HG03432 (cell line): ENCODE measurements around the gene HIVEP2.
A peak's percentile ranks its signal among the peaks of the same experiment; 100 is the strongest.

Source experiments
- ATAC-seq: cut with Tn5 transposase; IDR thresholded peaks from one replicate; pipeline ENCODE4 v1.9.1; 2021; ENCODE audit warnings: mild to moderate bottlenecking, moderate library complexity; ENCODE audit not compliant: unreplicated experiment

Gene HIVEP2

DNA sequence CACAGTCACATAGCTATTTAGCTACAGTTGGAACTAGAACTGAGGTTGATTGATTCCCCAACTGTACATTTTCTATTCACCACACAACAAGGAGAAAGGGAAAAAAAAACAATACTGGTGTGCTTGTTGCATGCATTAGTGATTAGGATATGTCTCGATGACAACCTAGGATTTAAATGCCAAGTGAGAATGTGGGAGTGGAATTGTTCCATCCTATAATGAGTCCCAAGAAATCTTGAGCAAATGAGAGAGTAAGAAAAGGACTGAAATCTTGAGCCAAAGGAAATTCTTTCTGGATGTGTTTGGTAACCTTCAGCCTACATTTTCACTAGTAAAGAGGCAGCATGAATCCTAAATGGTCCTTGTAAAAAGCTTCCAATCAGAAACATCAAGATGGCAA lies 232.7 kb downstream of the HIVEP2 start:
- no peak for ATAC-seq

DNA sequence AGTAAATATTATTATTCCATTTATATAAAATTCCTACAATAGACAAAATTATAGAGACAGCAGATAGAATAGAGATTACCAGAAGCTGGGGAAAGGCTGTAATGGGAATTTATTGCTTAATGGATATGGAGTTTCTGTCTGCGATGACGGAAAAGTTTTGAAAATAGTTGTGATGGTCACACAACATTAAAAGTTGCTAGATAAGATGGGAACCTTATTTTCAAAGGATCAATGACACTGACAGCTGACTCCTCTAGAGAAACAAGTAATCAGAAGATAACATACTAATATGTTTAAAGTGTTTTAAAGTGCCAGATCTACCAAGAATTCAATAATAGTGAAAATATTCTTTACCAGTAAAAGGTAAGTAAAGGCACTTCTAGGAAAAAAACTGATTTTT lies 236.3 kb downstream of the HIVEP2 start:
- ATAC-seq: no peak

DNA sequence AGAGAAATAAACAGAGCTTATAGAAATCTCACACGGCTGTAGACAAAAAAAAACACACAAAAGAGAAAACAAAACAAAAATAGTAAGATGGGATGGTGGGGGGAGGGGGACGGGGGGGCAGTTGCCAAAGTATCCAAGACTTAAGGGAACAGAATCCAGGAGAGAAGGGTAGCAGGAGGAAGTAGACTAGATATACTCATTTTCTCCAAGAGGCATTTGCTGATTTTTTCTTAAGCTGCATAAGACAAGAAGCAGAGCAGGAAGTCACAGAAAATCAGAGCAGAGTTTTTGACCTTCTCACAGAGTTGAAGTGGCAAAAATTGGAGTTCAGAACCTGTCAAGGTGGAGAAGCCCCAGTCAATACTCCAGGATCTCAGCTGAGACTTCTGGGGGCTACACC lies 237.7 kb downstream of the HIVEP2 start:
- no peak for ATAC-seq

DNA sequence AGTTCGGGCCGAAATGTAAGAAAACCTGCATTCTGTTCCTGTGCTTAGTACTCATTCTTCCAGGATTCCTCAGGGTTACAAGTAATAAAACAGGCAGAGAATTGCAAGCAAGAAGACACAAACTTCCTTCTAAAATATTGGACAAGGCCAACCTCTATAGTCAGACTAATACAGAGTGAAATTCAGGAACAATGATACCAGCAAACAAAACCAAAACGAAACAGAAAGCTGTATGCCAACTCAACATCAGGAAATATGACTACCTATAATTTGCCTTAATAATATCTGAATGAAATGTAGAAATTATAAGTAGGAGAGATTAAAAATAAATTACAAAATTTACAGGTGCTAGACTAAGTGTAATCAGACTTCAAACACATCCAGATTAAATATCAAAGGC lies 238.8 kb downstream of the HIVEP2 start:
- ATAC-seq: no peak

DNA sequence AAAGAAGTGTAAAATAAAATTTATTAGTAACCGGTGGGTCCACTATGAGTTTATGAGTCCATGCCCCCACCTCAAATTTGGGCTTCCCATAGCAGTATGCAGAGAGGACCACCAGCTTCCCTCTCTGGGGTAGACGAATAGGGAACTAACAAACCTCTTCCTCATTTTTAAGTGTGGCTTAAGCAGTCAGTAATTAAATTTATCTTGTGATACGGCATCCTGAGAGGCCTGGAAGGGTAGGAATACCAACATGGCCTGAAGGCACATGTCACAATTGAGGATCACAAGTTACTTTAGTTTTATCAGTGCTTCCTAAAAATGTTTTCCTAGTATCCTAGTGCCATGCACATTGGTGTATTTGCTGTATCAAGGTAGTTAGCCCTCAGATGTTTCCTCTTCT lies 239.9 kb downstream of the HIVEP2 start:
- ATAC-seq: no peak

DNA sequence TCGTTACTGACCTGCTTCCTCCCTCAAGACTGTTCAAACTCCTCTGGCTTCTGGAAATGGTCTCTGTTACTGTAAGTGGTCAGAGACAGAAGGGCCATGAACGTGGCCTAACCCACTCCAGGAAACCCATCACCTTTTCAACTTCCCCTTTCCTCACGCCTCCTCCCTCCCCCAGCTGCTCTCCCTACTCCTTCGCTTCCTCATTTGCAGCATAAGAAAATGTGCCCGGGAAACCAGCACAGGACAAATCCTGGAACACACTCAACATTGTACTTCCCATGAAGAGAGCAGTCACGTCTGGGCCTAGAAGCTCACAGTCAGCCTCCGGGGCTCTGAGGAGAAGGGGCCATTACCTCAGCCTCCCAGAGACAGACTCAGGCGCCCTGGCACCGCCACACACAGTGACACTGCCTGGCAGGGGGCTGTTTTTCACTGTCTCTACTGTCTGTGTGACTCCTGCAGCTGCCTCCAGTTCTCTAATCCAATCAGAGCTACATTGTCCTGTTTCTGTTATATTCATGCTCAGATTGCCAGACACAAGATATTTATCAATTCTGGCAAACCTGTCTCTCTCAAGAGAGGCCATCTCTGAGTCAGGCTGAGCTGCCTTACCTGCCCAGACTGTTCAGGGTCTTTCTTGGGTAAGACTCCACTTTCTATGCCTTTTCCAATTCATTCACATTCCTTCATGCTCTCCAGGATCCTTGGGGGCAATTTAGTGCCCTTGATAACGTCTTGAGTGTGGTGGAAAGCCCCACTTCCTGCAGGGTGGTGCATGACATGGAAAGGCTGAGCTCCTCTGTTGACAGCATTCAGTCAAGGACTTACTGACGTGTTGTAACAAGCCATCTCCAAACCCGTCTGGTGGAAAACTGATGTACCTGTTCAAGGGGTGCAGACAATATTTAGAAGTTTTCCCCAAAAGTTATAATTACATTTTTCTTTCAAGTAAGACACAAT lies 242.2 kb downstream of the HIVEP2 start:
- ATAC-seq: peak; percentile 56
